Kidney tubule cell (primary cell): ENCODE measurements around the gene MMP23B.
"Not testable (repeated sequence)": the region's sequence is repeated elsewhere in the genome, so short reads cannot be mapped to it uniquely, and the experiment has no call there.

Source experiments
- DNase-seq: peaks from one replicate; pipeline ENCODE4 v3.0.0-alpha.2; 2018; ENCODE audit warnings: low spot score

Gene MMP23B

GRCh38 chr1:1630965-1631781, 800 bp upstream of the MMP23B start:
- no peak for DNase-seq

GRCh38 chr1:1633409-1633808, 1.4 kb downstream of the MMP23B start:
- not testable (repeated sequence) for DNase-seq

- not testable (repeated sequence) for DNase-seq
These were observed 2.6 kb downstream of the MMP23B start for GRCh38 chr1:1634613-1635012.

- not testable (repeated sequence) for DNase-seq
These were observed 4.9 kb downstream of the MMP23B start for GRCh38 chr1:1636621-1637478.

- not testable (repeated sequence) for DNase-seq
These were observed 5.5 kb downstream of the MMP23B start for GRCh38 chr1:1637479-1637875.

- not testable (repeated sequence) for DNase-seq
These were observed 6.6 kb downstream of the MMP23B start for GRCh38 chr1:1638528-1638927.

GRCh38 chr1:1639368-1639767, 7.4 kb downstream of the MMP23B start:
- DNase-seq = not testable (repeated sequence)

- not testable (repeated sequence) for DNase-seq
These were observed 8.1 kb downstream of the MMP23B start for GRCh38 chr1:1640081-1640480.

GRCh38 chr1:1640711-1641461, 8.9 kb downstream of the MMP23B start:
- not testable (repeated sequence) for DNase-seq

GRCh38 chr1:1646326-1646725, 14.4 kb downstream of the MMP23B start:
- DNase-seq = not testable (repeated sequence)

- not testable (repeated sequence) for DNase-seq
These were observed 15.7 kb downstream of the MMP23B start for GRCh38 chr1:1647567-1648241.

- not testable (repeated sequence) for DNase-seq
These were observed 16.3 kb downstream of the MMP23B start for GRCh38 chr1:1648265-1648664.

GRCh38 chr1:1658583-1659549, 26.9 kb downstream of the MMP23B start, which contains the start of gene CDK11B:
Gene CDK11B (minus strand): TSS chr1:1659004. CDS start chr1:1657485, 1,519 bp downstream.
- DNase-seq = peak; percentile 98

- not testable (repeated sequence) for DNase-seq
These were observed 30.4 kb downstream of the MMP23B start for GRCh38 chr1:1662392-1662791.

GRCh38 chr1:1662830-1663560, 31.0 kb downstream of the MMP23B start:
- not testable (repeated sequence) for DNase-seq

- not testable (repeated sequence) for DNase-seq
These were observed 32.3 kb downstream of the MMP23B start for GRCh38 chr1:1664318-1664717.

- DNase-seq = no peak
These were observed 33.2 kb downstream of the MMP23B start for GRCh38 chr1:1664941-1665814.

- no peak for DNase-seq
These were observed 33.9 kb downstream of the MMP23B start for GRCh38 chr1:1665815-1666251.
